K562 (cell line): ENCODE results near the gene RNASET2. TPM values are rescaled to one million over a fixed set of nuclear protein-coding genes. Genes with fewer than 3 reads are reported as not detected.
A peak's percentile ranks its signal among the peaks of the same experiment; 100 is the strongest.

Source experiments
- ARHGAP35 ChIP-seq: fragments of 450-650 bp; IDR thresholded peaks from 2 replicates; pipeline ENCODE4 v1.6.1; 2018; ENCODE audit not compliant: partially characterized antibody
- ATF3 ChIP-seq, 2 experiments: fragments of 450-650 bp in 1 of 2; sonication (generic) in 1 of 2; formaldehyde crosslinking in 1 of 2; IDR thresholded peaks in 1 of 2; conservative IDR thresholded peaks in 1 of 2; 2 replicates each; pipeline versions ENCODE4 v1.6.1 to v1.8.1; 2016 to 2023; ENCODE audit warnings: mild to moderate bottlenecking in 2 of 2, moderate library complexity in 2 of 2, inconsistent platforms in 1 of 2, missing genetic modification reagents in 1 of 2
- CGGBP1 ChIP-seq: fragments of 250-450 bp; sonication (Bioruptor Pico); IDR thresholded peaks from 2 replicates; pipeline ENCODE4 v1.9.0; 2021; ENCODE audit warnings: mild to moderate bottlenecking
- FOSL1 ChIP-seq: fragments of 200-800 bp; sonication (Bioruptor generic); conservative IDR thresholded peaks from 2 replicates; pipeline ENCODE4 v1.6.1; 2016; ENCODE audit warnings: missing genetic modification characterization, missing compliant biosample characterization
- FOXK2 ChIP-seq, 2 experiments: fragments of 450-650 bp; IDR thresholded peaks in 1 of 2; conservative IDR thresholded peaks in 1 of 2; 2 replicates each; pipeline ENCODE4 v1.6.1; 2016; ENCODE audit warnings: low read depth in 2 of 2, mild to moderate bottlenecking in 1 of 2
- FOXO4 ChIP-seq: fragments of 450-650 bp; formaldehyde crosslinking; IDR thresholded peaks from 2 replicates; pipeline ENCODE4 v1.4.0; 2020; ENCODE audit warnings: mild to moderate bottlenecking, moderate library complexity
- MECOM ChIP-seq: fragments of 250-450 bp; sonication (Bioruptor Pico); IDR thresholded peaks from 2 replicates; pipeline ENCODE4 v1.8.0; 2022; ENCODE audit warnings: inconsistent platforms
- MLX ChIP-seq, 2 experiments: fragments of 450-650 bp in 1 of 2; sonication (generic) in 1 of 2; formaldehyde crosslinking; conservative IDR thresholded peaks; 2 replicates each; pipeline versions ENCODE4 v1.4.0 to v1.8.1; 2020 to 2022; ENCODE audit warnings: mild to moderate bottlenecking in 1 of 2, missing genetic modification reagents in 1 of 2
- POLR3G ChIP-seq: IDR thresholded peaks from 2 replicates; pipeline ENCODE4 v1.6.1; 2011; ENCODE audit not compliant: insufficient read length, insufficient replicate concordance; ENCODE audit errors: extremely low read depth
- RHOXF2B ChIP-seq: fragments of 250-450 bp; sonication (Bioruptor Pico); conservative IDR thresholded peaks from 2 replicates; pipeline ENCODE4 v1.5.1; 2021
- SMARCA4 ChIP-seq: fragments of 450-650 bp; IDR thresholded peaks from 2 replicates; pipeline ENCODE4 v1.6.1; 2016
- SP2 ChIP-seq: IDR thresholded peaks from 2 replicates; pipeline ENCODE4 v1.6.1; 2011; ENCODE audit warnings: mild to moderate bottlenecking, low read depth, low read length, moderate library complexity; ENCODE audit not compliant: poor library complexity, severe bottlenecking; ENCODE audit errors: extremely low read depth
- TAF9B ChIP-seq: fragments of 450-650 bp; IDR thresholded peaks from 2 replicates; pipeline ENCODE4 v1.6.1; 2018; ENCODE audit warnings: mild to moderate bottlenecking; ENCODE audit not compliant: partially characterized antibody
- TBL1XR1 ChIP-seq, 2 experiments: IDR thresholded peaks; 2 replicates each; pipeline ENCODE4 v1.6.1; 2012; ENCODE audit warnings: improper control_type of control experiment in 2 of 2, low read length in 2 of 2, mild to moderate bottlenecking in 1 of 2
- TFAM ChIP-seq: fragments of 250-450 bp; sonication (Bioruptor Pico); conservative IDR thresholded peaks from 2 replicates; pipeline ENCODE4 v1.5.0; 2021; ENCODE audit warnings: mild to moderate bottlenecking, moderate library complexity
- TRIM24 ChIP-seq, 2 experiments: fragments of 450-650 bp; IDR thresholded peaks; 2 replicates each; pipeline ENCODE4 v1.6.1; 2016
- U2AF1 ChIP-seq: fragments of 200-400 bp; formaldehyde crosslinking; optimal IDR thresholded peaks from 2 replicates; pipeline ENCODE3; 2017; ENCODE audit warnings: mild to moderate bottlenecking, low read depth, low read length, moderate library complexity
- ZKSCAN1 ChIP-seq: fragments of 150-350 bp; IDR thresholded peaks from 2 replicates; pipeline ENCODE4 v1.6.1; 2016; ENCODE audit warnings: low read depth, low read length
- ZNF263 ChIP-seq: sonication (generic); formaldehyde crosslinking; IDR thresholded peaks from 2 replicates; pipeline ENCODE4 v1.8.0; 2022; ENCODE audit warnings: mild to moderate bottlenecking, missing genetic modification reagents, borderline replicate concordance
- ZNF431 ChIP-seq: sonication (generic); formaldehyde crosslinking; IDR thresholded peaks from 2 replicates; pipeline ENCODE4 v1.8.0; 2022; ENCODE audit warnings: mild to moderate bottlenecking, missing genetic modification reagents
- ZNF507 ChIP-seq: conservative IDR thresholded peaks from 2 replicates; pipeline ENCODE4 v1.6.1; 2017; ENCODE audit warnings: missing genetic modification characterization, missing compliant biosample characterization
- ZNF561 ChIP-seq: fragments of 450-650 bp; formaldehyde crosslinking; conservative IDR thresholded peaks from 2 replicates; pipeline ENCODE4 v1.4.0; 2020; ENCODE audit warnings: mild to moderate bottlenecking, moderate library complexity
- ZNF584 ChIP-seq: fragments of 200-800 bp; sonication (Bioruptor generic); IDR thresholded peaks from 2 replicates; pipeline ENCODE4 v1.6.1; 2016; ENCODE audit warnings: low read depth, mild to moderate bottlenecking, missing genetic modification characterization, missing compliant biosample characterization
- ZNF644 ChIP-seq: fragments of 200-800 bp; sonication (Bioruptor generic); IDR thresholded peaks from 2 replicates; pipeline ENCODE4 v1.6.1; 2016; ENCODE audit warnings: low read depth, missing genetic modification characterization, missing compliant biosample characterization
- ZNF655 ChIP-seq: fragments of 250-450 bp; sonication (Bioruptor Pico); IDR thresholded peaks from 2 replicates; pipeline ENCODE4 v1.5.0; 2021
- polyA plus RNA-seq, 8 experiments: library from polyadenylated mRNA; depleted of rRNA in 4 of 8; stranded (reverse) in 5 of 8; unstranded in 3 of 8; fragments of >200 nt; fragmentation: Nextera tagmentation in 2 of 8; fragmentation: Illumina TruSeq in 1 of 8; extraction: Ambion mirVana in 2 of 8; extraction: Trizol in 1 of 8; gene quantifications; 2 replicates each; pipeline versions ENCODE4 v1.2.1 to v1.2.3, GENCODE V29; 2011 to 2014; ENCODE audit warnings: inconsistent platforms in 1 of 8, missing spikeins in 1 of 8
- total RNA-seq, 7 experiments: library from RNA; depleted of rRNA in 6 of 7; stranded (reverse); fragments of >200 nt in 6 of 7; fragmentation: Illumina TruSeq in 2 of 7; extraction: Trizol in 2 of 7; gene quantifications; 2 replicates each; pipeline versions ENCODE4 v1.2.1 to v1.2.3, GENCODE V29; 2011 to 2021; ENCODE audit warnings: low replicate concordance in 1 of 7

RNASET2 gene
- total and polyA plus RNA-seq, 9 of the 15 experiments (the other 6 are each of a cell fraction or from before 2014, with no cell fraction given) = 7.4 to 141 (median 91.3) TPM

- TF ChIP-seq TFAM (CRISPR knock-in tag) (no peak), U2AF1 (peak; percentile 7), ARHGAP35 (no peak), TAF9B (no peak), ZNF584 (CRISPR knock-in tag) (no peak), ZKSCAN1 (no peak), RHOXF2B (CRISPR knock-in tag) (no peak), TRIM24 (IDR thresholded peaks at IDR 0.05) (no peak), POLR3G (no peak), FOXO4 (CRISPR knock-in tag) (no peak), MECOM (CRISPR knock-in tag) (no peak), ZNF507 (tag) (no peak), ATF3 (IDR thresholded peaks at IDR 0.05) (no peak), ATF3 (CRISPR knock-in tag; conservative IDR thresholded peaks at IDR 0.05) (no peak), ZNF655 (CRISPR knock-in tag) (no peak), SP2 (no peak), MLX (CRISPR knock-in tag; conservative IDR thresholded peaks at IDR 0.05) (no peak; a peak in 1 of 4 replicates), TBL1XR1 (IDR thresholded peaks at IDR 0.05; ENCODE audit: low read length in 2 of 2) (no peak), CGGBP1 (CRISPR knock-in tag) (no peak), SMARCA4 (no peak), ZNF561 (CRISPR knock-in tag) (no peak), ZNF431 (CRISPR knock-in tag) (peak; percentile 58), ZNF263 (CRISPR knock-in tag) (no peak; the same call in none of the 2 replicates), ZNF644 (no peak), FOSL1 (tag) (no peak), FOXK2 (conservative IDR thresholded peaks at IDR 0.05 in 1 of 2, IDR thresholded peaks at IDR 0.05 in 1 of 2; ENCODE audit: low read depth in 2 of 2) (peak in 1 of 2 experiments; percentile 29; a peak in 1 of 4 replicates)
Observed at GRCh38 chr6:166956444-166957086, at the start of gene RNASET2 (continued).
